GM21723 (cell line): ENCODE results near the gene C5orf22.
"Not testable (repeated sequence)": the region's sequence is repeated elsewhere in the genome, so short reads cannot be mapped to it uniquely, and the experiment has no call there.

Experiments
- ATAC-seq: cut with Tn5 transposase; IDR thresholded peaks from one replicate; pipeline ENCODE4 v1.9.1; 2021; ENCODE audit warnings: mild to moderate bottlenecking, moderate library complexity; ENCODE audit not compliant: unreplicated experiment

Gene C5orf22

DNA sequence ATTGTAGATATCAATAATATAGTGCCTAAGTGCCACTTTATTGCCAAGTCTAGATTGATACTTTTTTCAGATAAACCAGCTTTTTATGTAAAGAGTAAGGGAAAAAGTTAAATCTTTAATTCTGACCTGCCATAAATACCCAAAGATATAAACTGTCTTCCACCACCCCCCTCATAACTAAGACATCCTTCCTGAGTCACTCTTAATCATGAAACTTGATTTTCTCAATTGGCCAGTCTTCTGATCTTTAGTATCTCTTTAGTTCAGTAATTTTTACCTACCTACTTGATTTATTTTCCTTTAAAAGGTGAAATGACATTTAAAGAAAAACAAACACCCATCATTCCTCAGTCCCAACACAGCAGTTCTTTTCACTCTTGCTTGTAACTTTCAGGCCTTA, 21.8 kb downstream of the C5orf22 start:
- ATAC-seq = no peak

DNA sequence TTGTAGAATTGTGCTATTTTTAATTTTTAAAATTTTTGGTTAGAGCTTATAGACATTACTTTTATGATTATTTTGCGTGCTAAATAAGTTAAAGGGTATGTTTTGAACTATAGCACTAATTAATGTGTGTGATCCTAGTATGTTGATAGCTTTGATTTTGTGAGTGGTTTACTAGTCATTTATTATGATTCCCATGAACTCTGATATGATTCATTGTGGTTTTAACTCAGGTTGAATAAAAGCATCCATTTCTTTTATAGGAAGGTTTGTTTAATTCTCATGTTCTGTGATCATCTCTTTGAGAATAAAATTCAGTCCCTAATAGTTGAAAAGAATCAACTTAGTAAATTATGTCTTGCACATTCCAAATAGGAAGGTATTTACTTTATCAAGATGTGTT, 22.5 kb downstream of the C5orf22 start:
- ATAC-seq = no peak

- ATAC-seq = no peak
Observed at GRCh38 chr5:31556461-31556860, 24.4 kb downstream of the C5orf22 start.

GRCh38 chr5:31559942-31560341, 27.8 kb downstream of the C5orf22 start:
- ATAC-seq = no peak

- ATAC-seq = no peak
Observed at GRCh38 chr5:31561946-31562345, 29.8 kb downstream of the C5orf22 start.

DNA sequence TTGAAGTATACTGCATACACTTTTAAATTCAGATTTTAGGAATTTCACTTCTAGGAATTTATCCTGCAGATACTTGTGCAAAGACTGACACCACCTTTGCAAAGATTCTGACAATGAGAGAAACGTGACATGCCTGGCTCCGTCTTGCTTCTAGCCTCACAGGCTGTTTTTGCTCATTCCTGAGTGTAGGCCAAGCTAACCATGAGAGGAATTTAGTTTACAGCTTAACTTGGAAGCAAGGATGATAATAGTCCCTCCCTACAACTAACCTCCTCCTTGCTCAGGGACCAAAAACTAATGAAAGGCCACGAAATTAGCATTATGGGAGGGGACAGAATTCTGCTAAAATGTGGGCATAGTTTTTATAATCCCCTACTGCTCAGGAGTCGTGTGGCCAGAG, 31.1 kb downstream of the C5orf22 start:
- no peak for ATAC-seq

- not testable (repeated sequence) for ATAC-seq
Observed at GRCh38 chr5:31566362-31566761, 34.3 kb downstream of the C5orf22 start.

- ATAC-seq = no peak
Observed at GRCh38 chr5:31568302-31568835, 36.3 kb downstream of the C5orf22 start.

DNA sequence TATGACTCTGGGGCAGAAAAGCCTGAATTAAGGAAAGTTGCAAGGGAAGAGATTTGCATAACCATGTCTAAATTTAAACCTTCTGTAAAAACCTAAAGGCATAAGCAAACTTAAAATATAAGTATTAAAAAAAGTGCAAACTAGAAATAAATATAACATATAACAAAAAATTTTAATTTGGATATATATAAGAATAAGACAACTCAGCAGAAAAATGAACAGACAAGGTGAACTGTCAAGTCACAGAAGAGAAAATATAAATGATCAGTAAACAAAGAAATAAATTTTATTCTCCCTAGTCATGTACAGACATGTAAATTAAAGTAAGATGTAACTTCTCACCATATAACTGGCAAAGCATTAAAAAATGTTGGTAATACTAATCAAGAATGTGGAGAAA, 37.0 kb downstream of the C5orf22 start:
- no peak for ATAC-seq

DNA sequence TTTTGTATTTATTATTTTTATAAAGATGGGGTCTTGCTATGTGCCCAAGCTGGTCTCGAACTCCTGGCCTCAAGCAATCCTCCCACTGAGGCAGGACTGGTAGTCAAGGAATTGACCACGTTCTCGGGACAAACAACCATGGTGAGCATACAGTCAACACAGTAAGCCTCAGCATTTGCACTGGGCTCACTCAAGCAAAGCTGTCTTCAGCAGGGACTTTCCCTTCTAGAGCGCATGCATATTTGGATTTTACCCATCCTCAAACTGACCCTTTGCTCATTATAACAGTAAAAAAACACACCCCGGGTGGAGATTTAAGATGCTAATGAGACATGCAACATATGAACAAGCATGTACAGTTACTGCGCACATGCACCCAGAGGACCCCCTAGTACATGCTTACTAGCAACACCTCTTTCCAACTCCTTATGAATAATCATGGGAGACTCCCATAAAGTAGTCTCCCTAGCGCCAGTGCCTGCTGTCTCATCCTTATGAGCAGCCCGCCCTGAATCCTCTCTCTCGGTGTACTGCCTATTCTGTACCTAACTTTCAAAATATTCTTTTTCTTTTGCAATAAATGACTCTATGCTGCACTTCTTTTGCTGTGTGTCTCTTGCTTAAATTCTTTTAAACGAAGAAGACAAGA, 41.5 kb downstream of the C5orf22 start:
- ATAC-seq = peak; percentile 89

- ATAC-seq = no peak
Observed at GRCh38 chr5:31574772-31575171, 42.7 kb downstream of the C5orf22 start.

DNA sequence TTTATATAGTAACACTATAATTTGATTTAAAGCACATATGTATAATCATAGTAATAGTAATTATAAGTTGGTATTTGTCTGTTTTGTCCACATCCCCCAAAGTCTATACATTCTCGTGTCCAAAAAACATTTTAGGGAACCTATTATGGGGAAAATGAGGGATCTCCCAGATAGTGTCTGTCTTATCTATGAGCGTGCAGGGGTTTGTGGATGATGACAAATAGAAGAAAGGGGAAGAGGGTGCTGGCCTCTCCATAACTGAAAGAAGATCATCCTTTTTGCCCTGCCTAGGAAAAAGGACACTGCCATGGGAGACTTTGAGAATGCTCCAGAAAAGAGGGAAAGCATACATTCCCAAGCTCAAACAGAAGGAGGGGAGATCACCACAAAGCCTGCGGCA, 45.3 kb downstream of the C5orf22 start:
- ATAC-seq = no peak

DNA sequence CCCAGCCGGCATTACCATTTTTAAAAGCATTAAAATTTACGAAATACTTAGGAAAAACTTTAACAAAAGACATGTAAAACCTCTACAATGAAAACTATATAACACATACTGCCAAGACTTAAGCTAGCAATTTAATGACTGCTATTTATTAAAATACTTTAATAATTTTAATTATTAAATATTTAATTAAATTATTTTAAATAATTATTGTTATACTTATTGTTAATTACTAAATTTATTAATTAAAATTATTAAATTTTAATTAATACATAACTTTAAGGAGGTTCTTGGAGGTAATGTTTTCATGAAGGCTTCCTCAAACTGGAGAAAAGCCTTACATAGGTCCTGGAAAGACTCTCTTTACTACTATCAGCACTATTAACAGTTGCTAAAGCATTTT, 47.5 kb downstream of the C5orf22 start:
- ATAC-seq = no peak

GRCh38 chr5:31581498-31582099, 49.5 kb downstream of the C5orf22 start:
- ATAC-seq = no peak

- no peak for ATAC-seq
Observed at GRCh38 chr5:31583129-31583528, 51.0 kb downstream of the C5orf22 start.

- no peak for ATAC-seq
Observed at GRCh38 chr5:31585166-31585894, 53.2 kb downstream of the C5orf22 start.

DNA sequence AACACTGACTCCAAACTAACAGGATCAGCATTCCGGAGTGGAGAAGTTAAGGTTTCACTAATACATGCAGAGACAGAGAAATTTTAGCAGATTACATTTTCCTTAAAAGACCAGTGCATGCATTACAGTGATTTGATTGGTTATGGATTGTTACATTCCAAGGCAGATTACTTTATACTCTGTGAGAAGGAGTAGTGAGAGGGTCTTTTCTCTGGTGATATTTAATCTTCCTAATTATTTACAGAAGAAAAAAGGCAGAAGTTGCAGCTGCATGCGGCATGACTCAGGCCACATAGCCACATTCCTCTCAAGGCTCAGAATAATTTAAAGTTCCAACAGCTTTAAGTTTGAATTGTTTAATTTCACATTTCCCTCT, 53.8 kb downstream of the C5orf22 start:
- no peak for ATAC-seq

DNA sequence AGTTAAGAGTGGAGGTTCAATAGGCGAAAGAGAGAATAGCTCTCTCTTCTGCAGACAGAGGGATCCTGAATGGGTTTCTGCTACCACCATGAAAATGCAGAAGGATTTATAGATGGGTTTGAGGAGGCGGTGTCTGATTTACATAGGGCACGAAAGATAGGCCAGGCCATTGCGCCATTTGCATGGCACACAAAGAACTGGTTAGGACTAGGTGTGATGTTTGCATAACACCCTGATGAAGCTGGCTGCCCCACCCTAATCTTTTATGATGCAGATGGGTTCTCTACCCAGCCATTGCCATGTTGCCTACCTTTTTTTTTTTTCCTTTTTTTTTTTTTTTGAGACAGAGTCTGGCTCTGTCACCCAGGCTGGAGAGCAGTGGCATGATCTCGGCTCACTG, 55.4 kb downstream of the C5orf22 start:
- ATAC-seq = no peak

- ATAC-seq = no peak
Observed at GRCh38 chr5:31593665-31594064, 61.6 kb downstream of the C5orf22 start.

DNA sequence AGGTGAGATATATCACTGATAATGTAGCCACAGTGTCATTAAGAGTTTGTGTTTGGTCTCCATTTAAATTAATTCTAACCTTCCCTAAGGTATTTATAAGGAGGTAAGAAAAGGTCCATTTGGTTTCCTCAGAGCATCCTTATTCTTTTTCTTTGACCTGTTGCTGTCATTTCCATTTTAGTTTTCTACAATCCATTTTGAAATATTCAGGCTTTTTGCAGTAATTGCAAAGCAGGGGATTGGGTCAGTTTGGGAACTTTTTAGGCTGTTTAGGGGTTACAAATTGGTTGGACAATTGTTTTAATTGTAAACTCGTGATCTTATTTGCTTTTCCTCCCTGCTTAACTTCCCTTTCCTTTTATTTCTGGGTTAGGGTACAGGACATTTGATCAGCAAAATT, 64.3 kb downstream of the C5orf22 start:
- no peak for ATAC-seq

GRCh38 chr5:31598640-31599611, 66.8 kb downstream of the C5orf22 start:
- ATAC-seq = no peak
